Measurements from ENCODE around the gene IKZF4. TPM values are rescaled to one million over a fixed set of nuclear protein-coding genes. Genes with fewer than 3 reads are reported as not detected.

Gene IKZF4
- total RNA-seq, 1 experiment from 2014 or later, result 8.5 TPM

- TF ChIP-seq CTCF (IDR thresholded peaks at IDR 0.05 in 2 of 3, conservative IDR thresholded peaks at IDR 0.05 in 1 of 3; ENCODE audit: borderline replicate concordance in 1 of 3, insufficient read depth in 1 of 3, low read depth in 2 of 3, low read length in 2 of 3), result no peak
Measured at GRCh38 chr12:56082382-56082781, 61.5 kb downstream of the IKZF4 start (continued).

- BruUV-seq (replicated peaks), result no TSS peak
- no peak overlapping the region for H3K4me2 ChIP-seq (ENCODE audit: low read length)
Measured at GRCh38 chr12:56082967-56083366, 62.1 kb downstream of the IKZF4 start.

More at GRCh38 chr12:56082967-56083366, 62.1 kb downstream of the IKZF4 start:
- Histone ChIP-seq H3K9me3 (ENCODE audit: control insufficient read depth in 1 of 2, insufficient read depth in 1 of 2, low read depth in 1 of 2, low read length in 2 of 2) (no peaks in the 10 kb centered on the region), H4K20me1 (ENCODE audit: insufficient read depth) (no peaks in the 10 kb centered on the region), H3K4me1 (ENCODE audit: control insufficient read depth in 1 of 2, insufficient read depth in 2 of 2, low read length in 2 of 2) (peaks cover 21 to 48% of the 10 kb centered on the region in 2 experiments), H3K4me3 (replicated peaks in 1 of 2; ENCODE audit: low read depth in 1 of 2, low read length in 2 of 2) (no peak overlapping the region), H3K36me3 (ENCODE audit: control insufficient read depth in 1 of 2, insufficient read depth in 2 of 2, low read length in 2 of 2) (peaks cover 6 to 18% of the 10 kb centered on the region in 2 experiments; a peak in 2 of 4 replicates), H3K79me2 (ENCODE audit: insufficient read depth, low read length) (peaks cover 12% of the 10 kb centered on the region; the same call in 1 of the 2 replicates), H2AFZ (ENCODE audit: low read depth, low read length, poor library complexity, severe bottlenecking) (no peak overlapping the region), H3K27me3 (ENCODE audit: insufficient read depth, low read length) (no peaks in the 10 kb centered on the region), H3K27ac (ENCODE audit: low read depth, low read length) (no peak overlapping the region), H3K9me2 (ENCODE audit: insufficient read depth) (no peaks in the 10 kb centered on the region), H3K9ac (ENCODE audit: low read length) (no peak overlapping the region)
- TF ChIP-seq ZFX (IDR thresholded peaks at IDR 0.05) (no peak), SP1 (IDR thresholded peaks at IDR 0.05; ENCODE audit: low read depth) (no peak), POLR2A (IDR thresholded peaks at IDR 0.05; ENCODE audit: borderline replicate concordance, extremely low read depth, insufficient read depth, insufficient read length) (no peak), ZBTB33 (IDR thresholded peaks at IDR 0.05; ENCODE audit: extremely low read depth, insufficient replicate concordance, low read length) (no peak), EGR1 (IDR thresholded peaks at IDR 0.05; ENCODE audit: low read depth) (no peak), SIN3A (IDR thresholded peaks at IDR 0.05; ENCODE audit: low read depth) (no peak), ELF1 (IDR thresholded peaks at IDR 0.05; ENCODE audit: borderline replicate concordance, low read depth) (no peak), FOSL1 (IDR thresholded peaks at IDR 0.05; ENCODE audit: low read depth) (no peak), POLR2AphosphoS5 (IDR thresholded peaks at IDR 0.05; ENCODE audit: low read depth, low read length) (no peak), ATF3 (IDR thresholded peaks at IDR 0.05) (no peak), REST (IDR thresholded peaks at IDR 0.05; ENCODE audit: low read depth) (no peak), ZNF274 (IDR thresholded peaks at IDR 0.05; ENCODE audit: low read depth, low read length) (no peak), MAX (IDR thresholded peaks at IDR 0.05) (no peak), CEBPB (IDR thresholded peaks at IDR 0.05; ENCODE audit: low read depth) (no peak), JUND (IDR thresholded peaks at IDR 0.05) (no peak)
- CTCF ChIA-PET, result no interaction called here
- POLR2A ChIA-PET, result no interaction called here
- no peak for DNase-seq (ENCODE audit: low read depth, low spot score)
- ATAC-seq, result no peak
- RAD21 ChIA-PET (ENCODE audit: low non-redundant PET in 1 of 2, low total read pairs in 2 of 2, uncharacterized antibody in 2 of 2, unreplicated experiment in 2 of 2), result no interaction called here
- intact Hi-C loops (cut with micrococcal nuclease), result no loop called here

Measured in HCT116 (cell line).